Adrenal gland (tissue), 12 donors: ENCODE measurements around the gene MYLK. TPM values are rescaled to one million over a fixed set of nuclear protein-coding genes. Genes with fewer than 3 reads are reported as not detected.
A peak's percentile ranks its signal among the peaks of the same experiment; 100 is the strongest.

Experiments
- DNase-seq, 7 donors: peaks; one replicate each; pipeline ENCODE4 v3.0.0-alpha.2; 2019 to 2020
- H3K27ac ChIP-seq, 5 donors: fragments of 200-600 bp; sonication (generic) in 4 of 5; 1 replicate in 3 of 5; 2 replicates in 2 of 5; pipeline versions ENCODE4 v1.5.1 to v1.8.0; 2016 to 2020; ENCODE audit warnings: mild to moderate bottlenecking in 1 of 5
- H3K27me3 ChIP-seq: fragments of 200-600 bp; 2 replicates; pipeline ENCODE4 v1.8.0; 2021
- H3K36me3 ChIP-seq, 2 donors: fragments of 200-600 bp; replicated peaks in 1 of 2; 1 replicate in 1 of 2; 2 replicates in 1 of 2; pipeline versions ENCODE4 v1.5.1 to v1.8.0; 2018 to 2022
- H3K4me1 ChIP-seq, 2 donors: fragments of 200-600 bp; replicated peaks in 1 of 2; 1 replicate in 1 of 2; 2 replicates in 1 of 2; pipeline versions ENCODE4 v1.5.1 to v1.8.0; 2018 to 2021
- H3K4me3 ChIP-seq, 4 donors: fragments of 200-600 bp; sonication (generic) in 3 of 4; one replicate each; pipeline ENCODE4 v1.5.1; 2016 to 2018
- H3K9me3 ChIP-seq, 3 donors: fragments of 200-600 bp; sonication (generic) in 1 of 3; replicated peaks in 1 of 3; 1 replicate in 2 of 3; 2 replicates in 1 of 3; pipeline versions ENCODE4 v1.5.1 to v1.8.0; 2016 to 2021
- POLR2A ChIP-seq, 2 donors: fragments of 450-650 bp; IDR thresholded peaks; one replicate each; pipeline ENCODE4 v1.6.1; 2017; ENCODE audit warnings: antibody characterized with exemption in 2 of 2, mild to moderate bottlenecking in 2 of 2, moderate library complexity in 1 of 2
- WGBS, 4 donors: extraction: QIAGEN DNeasy Blood & Tissue Kit in 2 of 4; methylation state at CpG; one replicate each; pipeline versions ENCODE4 v1.1.5 to v1.1.7; 2013 to 2017; 5-methylcytosine and 5-hydroxymethylcytosine counted together
- intact Hi-C, 2 donors: fragments of 100-400 bp; cut with DNase I; formaldehyde crosslinking; loops; one replicate each; pipeline versions ENCODE4 v1.14.1 to v1.15.0; 2022 to 2023
- polyA plus RNA-seq, 3 donors: library from polyadenylated mRNA; stranded (reverse); fragments of 200-250 nt in 2 of 3; fragments of 350-450 nt in 1 of 3; fragmentation: Illumina TruSeq in 1 of 3; extraction: RNeasy Lipid Tissue Mini Kit (QIAGEN cat#74804) in 1 of 3; gene quantifications; one replicate each; pipeline ENCODE4 v1.2.3, GENCODE V29; 2013 to 2014
- total RNA-seq, 9 donors: library from RNA; depleted of rRNA in 4 of 9; stranded (reverse); fragments of >200 nt in 4 of 9; fragments of 120-200 nt in 1 of 9; fragmentation: NEBNext Ultra II Directional in 1 of 9; extraction: Animal tissue kit (Norgen Biotek cat#: 25700) in 1 of 9; gene quantifications; one replicate each; pipeline versions ENCODE4 v1.1.0 to v1.2.4, GENCODE V29; 2013 to 2023
- TF ChIP-seq, protein P1 (sequence below), 6 experiments: fragments of 450-650 bp in 4 of 6; fragments of 200-600 bp in 2 of 6; sonication (generic) in 1 of 6; IDR thresholded peaks; 1 replicate in 5 of 6; 2 replicates in 1 of 6; pipeline versions ENCODE4 v1.5.1 to v1.8.0; 2016 to 2021; ENCODE audit warnings: antibody characterized with exemption in 6 of 6, mild to moderate bottlenecking in 2 of 6, moderate library complexity in 1 of 6
- donor health status: healthy with polysubstance abuse.
- donor health status: Bipolar disorder and iron deficiency.
- donor health status: DM: yes; HTN: yes; CAD: no.
- donor health status: DM: no; HTN: no; CAD: no.
- donor health status: DM: no; HTN: no; CAD: no.
- donor health status: DM: yes; HTN: yes; CAD: no.

Gene MYLK
- total and polyA plus RNA-seq, 12 donors, result 13.3 to 124 (median 53.8) TPM

DNA sequence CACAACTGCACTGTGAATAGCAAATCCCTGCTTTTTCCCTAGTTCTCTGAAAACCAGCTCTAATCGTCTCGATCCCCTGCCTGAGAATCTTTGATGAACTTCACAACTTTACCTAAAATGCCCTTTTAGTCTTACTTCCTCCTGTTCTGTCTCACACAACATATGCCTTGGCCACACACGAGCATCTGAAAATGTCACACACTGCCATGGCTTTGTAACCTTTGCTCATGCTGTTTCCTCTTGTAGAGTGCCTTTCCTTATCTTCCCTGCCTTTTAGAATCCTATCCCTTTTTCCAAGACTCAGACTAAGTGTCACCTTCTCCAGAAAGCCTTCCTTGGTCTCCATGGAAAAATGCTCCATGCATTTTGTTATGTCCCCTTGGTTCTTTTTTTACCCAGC is 227.9 kb downstream of the MYLK start:
- TF ChIP-seq, protein P1, sequence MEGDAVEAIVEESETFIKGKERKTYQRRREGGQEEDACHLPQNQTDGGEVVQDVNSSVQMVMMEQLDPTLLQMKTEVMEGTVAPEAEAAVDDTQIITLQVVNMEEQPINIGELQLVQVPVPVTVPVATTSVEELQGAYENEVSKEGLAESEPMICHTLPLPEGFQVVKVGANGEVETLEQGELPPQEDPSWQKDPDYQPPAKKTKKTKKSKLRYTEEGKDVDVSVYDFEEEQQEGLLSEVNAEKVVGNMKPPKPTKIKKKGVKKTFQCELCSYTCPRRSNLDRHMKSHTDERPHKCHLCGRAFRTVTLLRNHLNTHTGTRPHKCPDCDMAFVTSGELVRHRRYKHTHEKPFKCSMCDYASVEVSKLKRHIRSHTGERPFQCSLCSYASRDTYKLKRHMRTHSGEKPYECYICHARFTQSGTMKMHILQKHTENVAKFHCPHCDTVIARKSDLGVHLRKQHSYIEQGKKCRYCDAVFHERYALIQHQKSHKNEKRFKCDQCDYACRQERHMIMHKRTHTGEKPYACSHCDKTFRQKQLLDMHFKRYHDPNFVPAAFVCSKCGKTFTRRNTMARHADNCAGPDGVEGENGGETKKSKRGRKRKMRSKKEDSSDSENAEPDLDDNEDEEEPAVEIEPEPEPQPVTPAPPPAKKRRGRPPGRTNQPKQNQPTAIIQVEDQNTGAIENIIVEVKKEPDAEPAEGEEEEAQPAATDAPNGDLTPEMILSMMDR (IDR thresholded peaks at IDR 0.05), result no peak
- TF ChIP-seq POLR2A (IDR thresholded peaks at IDR 0.05), result no peak
- 73 to 79% (median 77%) methylated on average over 3 of the region's 3 CpGs for WGBS, 4 donors
- DNase-seq, result no peak
- Histone ChIP-seq H3K9me3 (no peaks in the 10 kb centered on the region), H3K4me3 (no peak overlapping the region), H3K27ac (peak overlapping the region in 1 of 5 donors; percentile 40), H3K4me1 (peaks cover 34 to 46% of the 10 kb centered on the region in 2 donors), H3K36me3 (no peaks in the 10 kb centered on the region), H3K27me3 (no peaks in the 10 kb centered on the region)
- intact Hi-C loops, result no loop called here

DNA sequence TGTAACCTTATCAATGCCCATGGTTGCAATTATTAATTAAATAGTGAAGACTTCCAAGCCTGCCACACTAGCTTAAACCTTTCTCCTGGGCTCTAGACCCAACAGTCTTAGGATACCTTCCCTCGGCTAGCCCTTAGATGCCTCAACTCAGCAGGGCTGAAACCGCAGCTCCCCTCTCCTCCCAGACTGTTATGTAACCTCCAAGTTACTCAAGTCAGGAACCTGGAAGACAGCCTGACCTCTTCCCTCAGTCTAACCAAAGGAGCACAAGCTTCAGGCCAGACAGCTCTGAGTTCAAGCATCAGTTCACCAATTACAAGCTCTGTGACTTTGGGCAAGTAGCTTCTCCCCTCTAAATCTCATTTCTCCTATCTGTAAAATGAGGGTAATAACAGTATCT is 228.7 kb downstream of the MYLK start:
- TF ChIP-seq, protein P1 (IDR thresholded peaks at IDR 0.05), result no peak
- no peak for DNase-seq
- H3K4me1 ChIP-seq, result peaks cover 26 to 38% of the 10 kb centered on the region in 2 donors
- intact Hi-C loops, result no loop called here
- H3K27me3 ChIP-seq, result no peaks in the 10 kb centered on the region
- H3K4me3 ChIP-seq, result no peak overlapping the region
- no peaks in the 10 kb centered on the region for H3K36me3 ChIP-seq
- H3K9me3 ChIP-seq, result no peaks in the 10 kb centered on the region
- WGBS, 4 donors, result 63 to 76% (median 70%) methylated on average over 2 of the region's 2 CpGs
- H3K27ac ChIP-seq, result peak overlapping the region in 1 of 5 donors; percentile 40

DNA sequence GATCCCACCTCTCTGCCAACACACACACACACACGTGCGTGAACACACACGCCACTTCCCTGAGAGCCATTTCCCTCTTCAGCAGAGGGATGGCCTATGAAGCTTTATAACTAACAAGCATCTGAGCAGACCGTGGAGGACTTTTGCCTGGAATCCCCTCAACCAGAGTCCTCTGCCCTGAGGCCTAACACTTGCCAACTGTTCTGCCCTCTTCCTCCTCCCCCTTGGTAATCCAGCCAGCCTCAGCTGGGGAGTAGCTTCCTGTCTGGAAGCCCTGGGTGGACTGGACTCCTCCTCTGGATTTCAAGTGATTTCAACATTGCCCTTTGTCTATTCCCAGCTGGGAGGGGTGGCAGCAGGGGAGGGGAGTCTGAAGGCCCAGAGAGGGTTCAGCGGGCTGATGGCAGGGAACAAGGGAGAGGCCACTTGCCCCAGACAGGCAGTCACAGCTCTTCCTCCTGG is 230.9 kb downstream of the MYLK start:
- Histone ChIP-seq H3K4me1 (peaks cover 12 to 18% of the 10 kb centered on the region in 2 donors), H3K27me3 (no peaks in the 10 kb centered on the region), H3K9me3 (no peaks in the 10 kb centered on the region), H3K27ac (peak overlapping the region in 4 of 5 donors; percentile 20 to 80 (median 47)), H3K36me3 (peaks cover 0 to 10% of the 10 kb centered on the region in 2 donors), H3K4me3 (no peak overlapping the region)
- WGBS, 4 donors, result 59 to 67% (median 63%) methylated on average over 4 to 5 of the region's 5 CpGs
- DNase-seq, result peak; percentile 31 to 78 (median 57)
- intact Hi-C loops, result loop anchor here (5.0 kb wide), 2 partner anchors 49 to 69 kb away; no protein-coding TSS in a partner anchor
- no peak for TF ChIP-seq POLR2A (IDR thresholded peaks at IDR 0.05)
- TF ChIP-seq, protein P1 (IDR thresholded peaks at IDR 0.05), result no peak

DNA sequence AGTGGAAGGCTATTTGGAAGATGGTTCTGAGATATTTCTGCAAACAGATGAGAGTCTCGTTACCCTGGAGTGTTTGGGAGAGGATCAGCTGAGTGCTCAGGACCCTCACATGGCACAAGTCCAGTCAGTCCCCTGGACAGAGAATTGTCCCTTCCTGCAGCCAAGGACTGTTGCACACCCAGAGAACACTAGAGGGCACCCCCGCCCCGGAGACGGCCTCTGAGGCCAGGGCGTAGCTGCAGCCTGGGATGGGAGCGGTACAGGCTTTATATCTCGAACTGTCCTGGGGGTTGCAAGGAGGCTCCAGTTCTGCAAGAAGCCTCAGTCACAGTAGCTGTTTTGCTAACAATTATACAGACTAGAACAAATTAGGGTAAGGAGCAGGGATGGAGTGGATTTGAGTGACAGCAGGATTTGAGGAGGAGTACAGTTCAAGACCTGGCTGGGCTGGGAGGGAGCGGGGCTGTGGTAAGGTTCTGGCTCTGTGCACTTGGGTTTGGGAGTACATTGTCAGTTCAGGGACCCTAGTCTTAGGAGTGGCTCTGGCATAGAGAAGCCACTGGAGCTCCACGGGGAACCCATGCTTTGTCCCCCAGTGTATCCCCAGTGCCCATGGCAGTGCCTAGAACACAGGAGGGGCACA is 231.7 kb downstream of the MYLK start:
- H3K27ac ChIP-seq, result peak overlapping the region in 2 of 5 donors; percentile 67 to 80
- peaks cover 0 to 16% of the 10 kb centered on the region in 2 donors for H3K36me3 ChIP-seq
- H3K27me3 ChIP-seq, result no peaks in the 10 kb centered on the region
- H3K9me3 ChIP-seq, result no peaks in the 10 kb centered on the region
- peaks cover 4 to 10% of the 10 kb centered on the region in 2 donors for H3K4me1 ChIP-seq
- WGBS, 4 donors, result 20 to 25% (median 20%) methylated on average over 7 to 9 of the region's 9 CpGs
- no peak overlapping the region for H3K4me3 ChIP-seq
- peak; percentile 76 to 91 (median 84) for DNase-seq
- intact Hi-C loops, result loop anchor here (5.0 kb wide), 2 partner anchors 50 to 70 kb away; no protein-coding TSS in a partner anchor
- no peak for TF ChIP-seq POLR2A (IDR thresholded peaks at IDR 0.05)
- TF ChIP-seq, protein P1 (IDR thresholded peaks at IDR 0.05), result peak; percentile 77 to 94 (median 92)
